Measurements from ENCODE around the gene DNAJC4.

DNA sequence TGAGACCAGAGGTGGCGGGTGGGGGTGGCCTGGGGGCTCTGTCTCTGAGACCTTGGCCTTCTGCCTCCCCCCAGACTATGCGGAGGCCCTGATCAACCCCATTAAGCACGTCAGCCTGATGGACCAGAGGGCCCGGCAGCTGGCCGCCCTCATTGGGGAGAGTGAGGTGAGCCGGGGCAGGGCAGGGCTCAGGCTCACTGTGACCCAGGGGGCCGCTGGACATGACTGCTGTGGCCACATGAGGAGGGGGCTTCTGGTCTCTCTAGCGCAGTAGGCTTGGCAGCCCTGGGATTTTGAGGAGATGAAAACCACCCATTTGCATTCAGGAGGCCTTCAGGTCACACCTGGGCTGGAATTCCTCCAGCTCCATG, 33.6 kb downstream of the DNAJC4 start:
- TF ChIP-seq GATA2 (IDR thresholded peaks at IDR 0.05; ENCODE audit: low read depth, low read length) (no peak), GATA3 (IDR thresholded peaks at IDR 0.05; ENCODE audit: low read depth, low read length) (no peak)

Measured in SH-SY5Y (cell line).